G401 (cell line): ENCODE results near the gene LBHD1. TPM values are rescaled to one million over a fixed set of nuclear protein-coding genes. Genes with fewer than 3 reads are reported as not detected.
"Not testable (repeated sequence)": the region's sequence is repeated elsewhere in the genome, so short reads cannot be mapped to it uniquely, and the experiment has no call there.

Source experiments
- DNase-seq: peaks from one replicate; pipeline ENCODE4 v3.0.0-alpha.2; 2015; ENCODE audit warnings: low spot score
- in situ Hi-C: cut with HindIII; loops from 2 replicates; pipeline ENCODE4 v1.10.0; 2016; ENCODE audit warnings: low sequenced_read_pairs, mixed read lengths
- total RNA-seq: library from RNA; depleted of rRNA; stranded (reverse); fragments of >200 nt; shearing (Covaris generic); gene quantifications from 2 replicates; pipeline ENCODE4 v1.2.3, GENCODE V29; 2014

LBHD1 gene
- total RNA-seq, 1 experiment from 2014 or later: 3.7 TPM

DNA sequence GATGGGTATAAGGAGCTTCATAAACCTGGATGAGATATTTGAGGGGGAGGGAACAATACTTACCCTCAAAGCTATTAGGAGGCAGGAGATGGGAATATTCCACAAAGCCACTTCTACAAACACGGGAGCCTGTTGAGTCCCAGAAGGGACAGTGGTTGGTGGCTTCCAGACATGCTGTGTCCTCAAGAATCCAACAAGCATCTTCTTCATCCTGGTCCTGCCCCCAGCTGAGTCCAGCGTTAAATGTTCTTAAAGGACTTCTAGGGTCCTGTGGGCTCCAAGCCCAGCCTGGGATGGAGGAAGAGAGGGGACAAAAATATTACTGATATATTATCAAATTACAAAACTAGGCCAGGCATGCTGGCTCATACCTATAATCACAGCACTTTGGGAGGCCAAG lies 4.6 kb downstream of the LBHD1 start:
- in situ Hi-C loops: no loop called here

GRCh38 chr11:62666259-62666926 lies 5.7 kb downstream of the LBHD1 start:
- in situ Hi-C loops: no loop called here
- no peak for DNase-seq

More for the DNA sequence above, 4.6 kb downstream of the LBHD1 start:
- no peak for DNase-seq

DNA sequence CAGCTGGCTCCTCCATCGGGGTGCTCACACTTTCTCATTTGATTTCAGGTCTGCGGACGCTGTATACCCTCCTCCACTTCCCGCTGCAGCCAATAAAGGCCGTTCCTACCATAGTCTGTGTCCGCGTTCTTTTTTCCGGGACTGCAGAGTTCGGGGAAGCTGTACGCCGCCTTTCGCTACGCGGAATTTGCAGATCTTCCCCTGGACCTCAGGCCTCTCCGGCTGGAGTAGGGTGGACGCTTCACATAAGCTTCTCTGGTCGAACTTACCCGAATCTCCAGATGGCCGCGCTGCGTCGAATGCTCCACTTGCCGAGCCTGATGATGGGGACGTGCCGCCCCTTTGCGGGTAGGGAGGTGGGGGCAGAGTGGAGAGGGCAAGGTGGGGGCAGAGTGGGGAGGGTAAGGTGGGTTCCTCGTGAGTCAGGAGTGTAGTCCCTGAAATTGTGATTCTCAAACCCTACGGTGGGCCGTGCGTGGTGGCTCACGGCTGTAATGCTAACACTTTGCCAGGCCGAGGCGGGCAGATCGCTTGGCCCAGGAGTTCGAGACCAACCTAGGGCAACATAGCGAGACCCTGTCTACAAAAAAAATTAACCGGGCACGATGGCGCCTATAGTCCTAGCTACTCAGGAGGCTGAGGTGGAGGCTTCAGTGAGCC lies 6.3 kb downstream of the LBHD1 start:
- in situ Hi-C loops: no loop called here
- DNase-seq: peak; percentile 71

DNA sequence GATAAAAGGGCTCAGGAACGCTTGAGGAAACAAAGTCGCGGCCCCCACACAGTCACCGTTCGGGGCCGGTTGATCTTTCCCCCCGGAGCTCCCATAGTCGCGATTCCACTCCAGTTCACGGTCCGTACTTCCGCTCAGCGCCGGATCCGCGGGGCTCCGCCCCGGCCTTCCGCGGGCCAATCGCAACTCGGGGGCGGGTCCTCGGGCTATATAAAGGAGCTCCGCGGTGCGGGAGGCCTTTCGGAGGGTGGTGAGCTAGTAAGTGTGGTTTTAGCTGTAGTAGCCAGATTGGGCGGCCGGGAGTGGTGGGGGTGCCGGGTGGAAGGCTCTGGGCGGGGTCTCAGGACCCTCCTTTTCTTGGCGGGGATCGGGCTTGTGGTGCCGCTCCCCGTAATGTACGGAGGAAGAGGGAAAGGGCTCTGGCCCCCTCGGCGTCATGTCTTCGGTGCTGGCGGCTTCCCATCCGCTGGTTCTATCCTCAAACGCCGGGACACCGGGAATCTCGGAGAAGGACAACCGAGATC lies 6.9 kb downstream of the LBHD1 start, which contains the start of the genes C11orf98 and CSKMT:
C11orf98 (minus strand) TSS at position 136 of the 524 bp plus-strand sequence; CDS start at position 95, 41 bp downstream.
CSKMT (plus strand) TSS at position 238 of the 524 bp plus-strand sequence. CDS start 568 bp downstream, outside the sequence.
- DNase-seq: peak; percentile 95
- in situ Hi-C loops: no loop called here

DNA sequence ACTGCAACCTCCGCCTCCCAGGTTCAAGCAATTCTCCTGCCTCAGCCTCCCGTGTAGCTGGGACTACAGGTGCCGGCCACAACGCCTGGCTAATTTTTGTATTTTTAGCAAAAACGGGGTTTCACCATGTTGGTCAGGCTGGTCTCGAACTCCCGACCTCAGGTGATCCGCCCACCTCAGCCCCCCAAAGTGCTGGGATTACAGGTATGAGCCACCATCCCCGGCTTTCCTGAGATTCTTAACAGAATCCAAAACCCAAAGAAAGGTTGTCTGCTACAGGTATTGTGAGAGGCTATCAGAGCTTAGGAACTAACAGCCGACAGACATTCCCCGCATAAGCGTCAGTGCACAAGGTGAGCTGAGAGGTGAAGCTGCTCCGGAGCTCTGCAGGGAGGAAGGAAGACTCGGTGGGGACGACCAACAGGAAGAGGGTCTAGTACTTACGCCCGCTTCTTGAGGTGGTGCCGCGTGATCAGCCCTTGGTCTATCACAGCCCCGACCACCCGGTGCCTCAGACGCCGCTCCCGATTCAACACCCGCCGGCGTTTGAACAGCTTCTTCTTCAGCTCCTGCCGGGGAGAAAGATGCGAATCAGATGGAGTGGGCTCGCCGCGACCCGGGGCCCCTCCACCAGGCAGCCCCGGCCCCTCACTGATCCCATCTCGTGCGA lies 7.5 kb downstream of the LBHD1 start:
- in situ Hi-C loops: no loop called here
- DNase-seq: peak; percentile 71

DNA sequence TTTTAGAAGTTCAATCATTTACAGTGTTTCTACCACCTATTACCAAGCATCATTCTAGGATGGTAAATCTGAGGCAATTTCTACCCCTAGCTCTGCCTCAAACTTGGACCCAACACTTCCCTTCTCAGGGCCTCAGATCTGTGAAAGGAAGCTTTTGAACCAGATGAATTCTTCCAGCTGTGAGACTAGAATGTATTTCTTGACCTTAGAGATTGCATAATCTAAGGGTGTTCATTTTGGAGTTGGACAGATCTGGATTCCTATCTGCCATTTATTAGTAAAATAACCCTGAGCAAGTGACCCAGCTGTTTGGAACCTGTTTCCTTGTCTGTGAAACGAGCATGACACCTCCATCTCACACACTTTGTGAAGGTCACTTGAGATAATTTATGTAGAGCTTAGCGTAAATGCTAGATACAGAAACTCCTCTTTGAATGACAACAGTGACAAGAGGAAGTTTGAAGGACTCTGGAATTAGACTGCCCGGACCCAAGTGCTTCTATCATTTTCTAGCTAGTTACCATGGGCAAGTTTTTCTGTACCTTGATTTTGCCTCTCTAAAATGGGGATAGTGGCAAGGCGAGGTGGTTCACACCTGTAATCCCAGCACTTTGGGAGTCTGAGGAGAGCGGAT lies 15.2 kb downstream of the LBHD1 start:
- DNase-seq: no peak
- in situ Hi-C loops: no loop called here

- DNase-seq: no peak
- in situ Hi-C loops: no loop called here
These were observed 17.8 kb downstream of the LBHD1 start for GRCh38 chr11:62654297-62654696.

GRCh38 chr11:62652161-62653006 lies 19.7 kb downstream of the LBHD1 start:
- in situ Hi-C loops: no loop called here
- DNase-seq: no peak

GRCh38 chr11:62650283-62650682 lies 21.8 kb downstream of the LBHD1 start:
- in situ Hi-C loops, DNase-seq: not testable (repeated sequence)

- in situ Hi-C loops: no loop called here
- no peak for DNase-seq
These were observed 22.6 kb downstream of the LBHD1 start for GRCh38 chr11:62649486-62649885.

DNA sequence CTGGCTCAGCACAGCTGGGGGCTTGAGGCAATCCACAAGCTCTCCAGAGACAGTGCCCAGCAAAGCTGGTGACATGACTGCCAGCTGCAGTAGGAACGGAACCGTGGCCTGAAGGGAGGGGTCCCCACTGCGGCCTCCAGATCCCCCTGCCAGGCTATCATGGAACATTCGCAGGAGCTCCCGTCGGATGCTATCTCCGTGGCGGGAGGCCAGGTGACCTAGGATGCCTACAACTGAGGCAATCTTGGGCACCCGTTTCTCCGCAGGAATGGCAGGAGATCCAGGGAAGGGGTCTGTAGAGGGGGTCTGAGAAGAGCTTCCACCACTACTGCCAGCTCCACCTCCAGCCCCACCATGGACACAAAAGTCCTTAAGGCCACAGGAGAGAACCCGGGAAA lies 23.1 kb downstream of the LBHD1 start:
- no peak for DNase-seq

DNA sequence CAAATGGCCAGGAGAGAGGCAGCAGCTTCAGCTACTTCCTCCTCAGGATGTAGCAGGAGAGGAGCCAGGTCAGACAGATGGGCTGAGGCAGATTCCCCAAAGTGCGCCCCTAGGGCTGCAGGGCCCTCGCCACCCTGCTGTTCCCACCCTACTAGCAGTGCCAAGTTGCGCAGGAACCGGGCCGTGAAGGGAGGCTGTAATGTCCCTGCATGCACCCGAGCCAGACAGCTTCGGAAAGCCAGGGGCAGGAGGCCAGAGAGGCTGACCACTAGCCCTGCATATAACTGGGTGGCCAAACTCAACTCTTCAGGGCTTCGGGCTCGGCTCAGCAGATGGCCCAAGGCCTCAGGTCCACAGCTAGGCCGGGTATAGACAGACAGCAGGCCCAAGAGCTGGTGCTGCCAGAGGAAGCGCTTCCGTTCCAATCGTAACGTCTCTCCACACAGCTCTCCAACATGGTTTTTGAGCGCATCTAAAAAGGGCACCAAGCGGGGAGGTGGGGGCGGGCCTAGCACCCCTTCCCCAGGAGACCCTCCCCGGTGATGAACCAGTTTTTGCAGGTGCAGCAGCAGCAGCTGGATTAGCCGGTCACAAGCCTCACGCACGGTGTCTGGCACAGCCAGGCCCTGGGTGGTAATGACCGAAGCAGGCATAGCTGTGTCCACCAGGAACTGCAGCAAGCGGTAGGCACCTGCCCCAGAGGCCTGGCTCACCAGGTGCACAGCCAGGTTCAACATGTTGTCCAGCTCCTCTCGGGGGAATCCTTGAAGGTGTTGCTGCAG lies 23.7 kb downstream of the LBHD1 start:
- in situ Hi-C loops: no loop called here
- DNase-seq: no peak

More for the DNA sequence above, 23.1 kb downstream of the LBHD1 start:
- in situ Hi-C loops: no loop called here

DNA sequence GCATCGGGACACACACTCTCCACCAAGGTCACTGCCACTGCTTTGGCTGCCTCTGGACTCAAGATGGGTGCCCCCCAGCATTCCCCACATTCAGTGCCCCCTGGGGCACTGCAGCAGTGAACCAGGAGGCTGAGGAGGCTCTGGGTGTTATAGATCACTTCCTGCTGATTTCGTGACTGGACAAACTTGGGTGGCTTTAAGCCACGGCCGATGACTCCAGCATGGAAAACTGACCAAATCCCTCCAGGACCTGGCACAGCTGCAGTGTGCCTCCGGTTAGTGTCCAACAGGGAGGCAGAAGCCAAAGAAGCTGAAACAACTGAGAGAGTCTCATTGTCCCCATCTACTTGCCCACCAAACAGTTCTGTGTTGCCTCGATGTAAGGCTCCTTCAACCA lies 24.5 kb downstream of the LBHD1 start:
- DNase-seq: no peak
- in situ Hi-C loops: no loop called here

DNA sequence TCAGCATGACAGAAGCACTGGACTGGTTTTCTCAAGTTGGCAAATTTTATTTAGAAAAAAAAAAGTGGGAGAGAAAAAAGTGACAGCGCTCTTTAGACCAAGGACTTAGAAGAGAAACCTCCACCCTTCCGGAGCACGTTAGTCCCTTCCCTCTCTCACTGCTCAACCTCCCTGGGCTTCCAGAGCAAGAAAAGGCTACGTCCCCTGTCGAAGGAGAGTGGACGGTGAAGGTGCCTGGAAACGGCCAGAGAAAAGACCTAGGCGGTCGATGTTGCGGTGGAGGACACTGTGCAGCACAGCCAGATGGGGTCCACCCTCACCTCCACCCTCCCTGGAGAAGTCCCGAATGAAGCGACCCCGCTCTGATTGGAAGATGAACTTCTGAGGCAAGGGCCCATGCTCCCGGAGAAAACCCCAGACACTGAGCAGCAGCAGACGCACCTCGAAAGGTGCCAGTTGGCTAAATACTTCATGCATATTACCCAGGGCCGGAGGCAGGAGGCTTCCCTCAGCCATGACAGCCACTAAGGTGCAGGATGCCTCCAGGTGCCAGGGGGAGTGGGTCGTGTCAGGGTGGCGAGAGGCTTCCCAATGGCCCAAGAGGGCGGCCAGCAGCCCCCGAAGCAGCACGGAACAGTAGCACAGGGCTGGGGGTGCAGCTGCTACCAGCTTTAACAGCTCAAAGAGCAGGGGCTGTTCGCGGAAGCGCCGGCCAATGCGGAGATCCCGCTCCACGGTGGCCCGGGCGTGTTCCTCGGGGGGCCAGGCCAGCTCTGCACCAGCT lies 25.1 kb downstream of the LBHD1 start:
- DNase-seq: no peak

GRCh38 chr11:62645946-62646824 lies 25.9 kb downstream of the LBHD1 start, which contains the start of gene GANAB:
Gene GANAB (minus strand): TSS chr11:62646613. CDS start chr11:62646599, 14 bp downstream.
- peak; percentile 98 for DNase-seq
- in situ Hi-C loops: no loop called here

More for the DNA sequence above, 25.1 kb downstream of the LBHD1 start:
- in situ Hi-C loops: no loop called here

- in situ Hi-C loops: no loop called here
- DNase-seq: no peak
These were observed 26.5 kb downstream of the LBHD1 start for GRCh38 chr11:62645671-62645945.
